IMR-90 (cell line): ENCODE data around the gene UBLCP1. TPM values are rescaled to one million over a fixed set of nuclear protein-coding genes. Genes with fewer than 3 reads are reported as not detected.

ENCODE experiments used
- ATAC-seq: fragments of 200-7000 bp; cut with Tn5 transposase; 2 replicates; pipeline ENCODE4 v1.9.1; 2020; ENCODE audit warnings: low read depth, mild to moderate bottlenecking, moderate library complexity
- BruUV-seq: library from RNA; stranded (reverse); fragments of 400-500 nt; replicated peaks from 2 replicates; lab custom pipeline; 2021; lab: Mats Ljungman, UMichigan
- CTCF ChIA-PET: fragments of 300-600 bp; formaldehyde crosslinking; extraction: SDS; loops from one replicate; lab custom pipeline; 2021; ENCODE audit warnings: antibody characterized with exemption; lab: Yijun Ruan, JAX
- POLR2A ChIA-PET: fragments of 300-600 bp; sonication (Branson Sonifier 250); formaldehyde crosslinking; loops from one replicate; lab custom pipeline; 2022; ENCODE audit warnings: antibody characterized with exemption; ENCODE audit not compliant: unreplicated experiment; lab: Charles Lee
- DNase-seq: peaks from one replicate; pipeline ENCODE4 v3.0.0; 2013
- H2AFZ ChIP-seq: replicated peaks from 2 replicates; pipeline ENCODE3; 2013; ENCODE audit warnings: low read length, mild to moderate bottlenecking; ENCODE audit not compliant: poor library complexity
- H2AK5ac ChIP-seq: 2 replicates; pipeline ENCODE4 v1.6.1; 2013; ENCODE audit warnings: low read depth, low read length, inconsistent platforms
- H2AK9ac ChIP-seq: replicated peaks from 2 replicates; pipeline ENCODE3; 2013; ENCODE audit warnings: mild to moderate bottlenecking, low read depth, low read length, moderate library complexity; ENCODE audit not compliant: poor library complexity
- H2BK120ac ChIP-seq: 2 replicates; pipeline ENCODE4 v1.6.1; 2013; ENCODE audit warnings: low read depth, low read length, inconsistent platforms
- H2BK15ac ChIP-seq: 3 replicates; pipeline ENCODE4 v1.6.1; 2013; ENCODE audit warnings: low read depth, low read length, inconsistent platforms
- H2BK20ac ChIP-seq: 2 replicates; pipeline ENCODE4 v1.6.1; 2013; ENCODE audit warnings: low read depth, mild to moderate bottlenecking, inconsistent platforms, low read length, moderate library complexity
- H2BK5ac ChIP-seq: 2 replicates; pipeline ENCODE4 v1.6.1; 2013; ENCODE audit warnings: mild to moderate bottlenecking, low read depth, low read length, inconsistent platforms; ENCODE audit not compliant: poor library complexity, severe bottlenecking
- H3K14ac ChIP-seq: replicated peaks from 2 replicates; pipeline ENCODE4 v1.6.1; 2013; ENCODE audit warnings: low read depth, low read length, inconsistent platforms
- H3K18ac ChIP-seq: 2 replicates; pipeline ENCODE4 v1.6.1; 2013; ENCODE audit warnings: low read depth, low read length, control low read depth
- H3K23ac ChIP-seq: 2 replicates; pipeline ENCODE4 v1.6.1; 2013; ENCODE audit warnings: low read depth, low read length, inconsistent platforms
- H3K27ac ChIP-seq: 2 replicates; pipeline ENCODE4 v1.5.1; 2013; ENCODE audit warnings: mild to moderate bottlenecking, control low read depth, low read length; ENCODE audit not compliant: insufficient read depth
- H3K27me3 ChIP-seq: 2 replicates; pipeline ENCODE4 v1.6.1; 2013; ENCODE audit warnings: low read length; ENCODE audit not compliant: control insufficient read depth, insufficient read depth
- H3K36me3 ChIP-seq: 2 replicates; pipeline ENCODE4 v1.6.1; 2013; ENCODE audit warnings: low read length, mixed read lengths; ENCODE audit not compliant: control insufficient read depth, insufficient read depth
- H3K4ac ChIP-seq: 2 replicates; pipeline ENCODE4 v1.6.1; 2013; ENCODE audit warnings: low read depth, low read length, inconsistent platforms
- H3K4me1 ChIP-seq: 2 replicates; pipeline ENCODE4 v1.6.1; 2013; ENCODE audit warnings: low read length, mixed read lengths; ENCODE audit not compliant: control insufficient read depth, insufficient read depth
- H3K4me2 ChIP-seq: 2 replicates; pipeline ENCODE4 v1.6.1; 2013; ENCODE audit warnings: low read depth, mild to moderate bottlenecking, control low read depth, low read length, moderate library complexity
- H3K4me3 ChIP-seq: 2 replicates; pipeline ENCODE4 v1.5.1; 2013; ENCODE audit warnings: low read depth, mild to moderate bottlenecking, control low read depth, low read length, moderate library complexity; ENCODE audit not compliant: insufficient read depth
- H3K56ac ChIP-seq: 2 replicates; pipeline ENCODE4 v1.6.1; 2013; ENCODE audit warnings: low read length, inconsistent platforms; ENCODE audit not compliant: insufficient read depth; ENCODE audit errors: extremely low read depth
- H3K79me1 ChIP-seq, 2 experiments: 2 replicates each; pipeline ENCODE4 v1.6.1; 2013; ENCODE audit warnings: low read length in 2 of 2, inconsistent platforms in 1 of 2, low read depth in 1 of 2
- H3K9ac ChIP-seq: 2 replicates; pipeline ENCODE4 v1.6.1; 2013; ENCODE audit warnings: low read depth, low read length, control low read depth
- H3K9me1 ChIP-seq: 2 replicates; pipeline ENCODE4 v1.6.1; 2013; ENCODE audit warnings: low read length, inconsistent platforms; ENCODE audit not compliant: insufficient read depth
- H3K9me3 ChIP-seq: 2 replicates; pipeline ENCODE4 v1.6.1; 2013; ENCODE audit warnings: low read length; ENCODE audit not compliant: control insufficient read depth, insufficient read depth
- H4K20me1 ChIP-seq: 2 replicates; pipeline ENCODE4 v1.6.1; 2013; ENCODE audit warnings: low read length, inconsistent platforms; ENCODE audit not compliant: insufficient read depth
- H4K5ac ChIP-seq: 2 replicates; pipeline ENCODE4 v1.6.1; 2013; ENCODE audit warnings: mild to moderate bottlenecking, low read depth, low read length, control low read depth
- H4K8ac ChIP-seq, 2 experiments: 2 replicates each; pipeline ENCODE4 v1.6.1; 2013; ENCODE audit warnings: low read depth in 2 of 2, low read length in 2 of 2, control low read depth in 1 of 2, inconsistent platforms in 1 of 2
- H4K91ac ChIP-seq: 2 replicates; pipeline ENCODE4 v1.6.1; 2013; ENCODE audit warnings: low read depth, low read length, inconsistent platforms; ENCODE audit not compliant: insufficient read depth
- CEBPB ChIP-seq: IDR thresholded peaks from 2 replicates; pipeline ENCODE4 v1.6.1; 2012; ENCODE audit warnings: low read depth, low read length, improper control_type of control experiment
- FOS ChIP-seq: fragments of 150-350 bp; IDR thresholded peaks from 2 replicates; pipeline ENCODE4 v1.6.1; 2016; ENCODE audit warnings: low read depth, low read length
- MAZ ChIP-seq: IDR thresholded peaks from 2 replicates; pipeline ENCODE4 v1.6.1; 2012; ENCODE audit warnings: low read depth, mild to moderate bottlenecking, low read length, improper control_type of control experiment, moderate library complexity, borderline replicate concordance
- MXI1 ChIP-seq: IDR thresholded peaks from 2 replicates; pipeline ENCODE4 v1.6.1; 2012; ENCODE audit warnings: low read depth, mild to moderate bottlenecking, low read length, moderate library complexity, borderline replicate concordance
- RFX5 ChIP-seq: IDR thresholded peaks from 2 replicates; pipeline ENCODE4 v1.8.0; 2012; ENCODE audit warnings: low read depth, mild to moderate bottlenecking, low read length, moderate library complexity
- dilution Hi-C: fragments of 300-500 bp; cut with HindIII; formaldehyde crosslinking; loops from one replicate; pipeline ENCODE4 v1.14.3; 2018; ENCODE audit warnings: low sequenced_read_pairs; ENCODE audit not compliant: unreplicated experiment
- in situ Hi-C: fragments of 300-500 bp; cut with MboI; formaldehyde crosslinking; loops from 3 replicates; pipeline ENCODE4 v1.14.3; 2019; ENCODE audit warnings: low sequenced_read_pairs, inconsistent platforms, mixed read lengths
- intact Hi-C: fragments of 100-400 bp; cut with micrococcal nuclease; formaldehyde crosslinking; loops from 2 replicates; pipeline ENCODE4 v1.10.0; 2022
- polyA plus RNA-seq, 3 experiments: library from polyadenylated mRNA; depleted of rRNA; stranded (reverse); fragments of >200 nt; gene quantifications; 2 replicates each; pipeline ENCODE4 v1.2.3, GENCODE V29; 2012; ENCODE audit warnings: low replicate concordance in 1 of 3
- total RNA-seq: library from RNA; depleted of rRNA; stranded (reverse); fragments of >200 nt; gene quantifications from 2 replicates; pipeline ENCODE4 v1.2.3, GENCODE V29; 2012

Gene UBLCP1
- total and polyA plus RNA-seq, 2 of the 4 experiments (the other 2 are of a cell fraction) = 11.7 to 17.5 TPM

DNA sequence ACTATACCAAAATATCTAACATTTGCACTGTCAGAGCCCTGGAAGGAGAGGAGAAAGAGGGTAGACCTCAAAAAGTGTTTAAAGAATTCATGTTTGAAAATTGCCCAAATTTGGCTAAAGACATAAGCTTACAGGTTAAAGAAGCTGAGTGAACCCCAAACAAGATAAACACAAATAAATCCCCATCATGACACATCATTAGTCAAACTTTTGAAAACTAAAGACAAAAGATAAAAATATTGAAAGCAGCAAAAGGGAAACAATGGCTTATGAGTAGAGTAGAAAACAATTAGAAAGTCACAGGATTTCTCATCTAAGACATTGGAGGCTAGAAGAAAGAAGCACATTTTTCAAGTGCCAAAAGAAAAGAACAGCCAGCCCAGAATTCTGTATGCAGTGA lies 6.1 kb upstream of the UBLCP1 start:
- Histone ChIP-seq H3K4me1 (no peaks in the 10 kb centered on the region), H2AFZ (no peak overlapping the region), H3K79me1 (no peaks in the 10 kb centered on the region; a peak in 1 of 4 replicates), H3K27ac (no peak overlapping the region), H3K4me2 (no peak overlapping the region), H4K8ac (no peak overlapping the region), H4K91ac (no peak overlapping the region), H3K36me3 (no peaks in the 10 kb centered on the region), H2AK5ac (no peak overlapping the region), H3K18ac (no peak overlapping the region), H3K9ac (no peak overlapping the region), H2BK120ac (no peak overlapping the region), H3K9me3 (no peaks in the 10 kb centered on the region), H3K4ac (no peak overlapping the region), H2BK20ac (no peak overlapping the region), H4K20me1 (no peaks in the 10 kb centered on the region), H3K14ac (no peak overlapping the region), H3K56ac (no peak overlapping the region), H4K5ac (no peak overlapping the region), H3K27me3 (no peaks in the 10 kb centered on the region; the same call in 1 of the 2 replicates), H2AK9ac (no peak overlapping the region), H3K9me1 (no peaks in the 10 kb centered on the region), H2BK15ac (no peak overlapping the region), H3K4me3 (no peak overlapping the region), H3K23ac (no peak overlapping the region), H2BK5ac (no peak overlapping the region)
- in situ Hi-C loops (no loop called here), dilution Hi-C loops (loop anchor here (25.0 kb wide), 1 partner anchor 95 kb away; no protein-coding TSS in a partner anchor), intact Hi-C loops (no loop called here)
- TF ChIP-seq CEBPB (no peak), RFX5 (no peak), MAZ (no peak), FOS (no peak), MXI1 (no peak)
- ChIA-PET CTCF (interaction anchor here (0.6 kb wide), 1 partner anchor 251 kb away, joined by 4 read pairs; no protein-coding TSS in a partner anchor), POLR2A (no interaction called here)
- ATAC-seq (no peak), DNase-seq (no peak)
- no TSS peak for BruUV-seq
